CD14-positive monocyte (primary cell): ENCODE measurements around the gene PSG5. TPM values are rescaled to one million over a fixed set of nuclear protein-coding genes. Genes with fewer than 3 reads are reported as not detected.
"Not testable (repeated sequence)": the region's sequence is repeated elsewhere in the genome, so short reads cannot be mapped to it uniquely, and the experiment has no call there.

ENCODE experiments used
- DNase-seq, 3 donors: peaks; one replicate each; pipeline ENCODE4 v3.0.0-alpha.2; 2011 to 2022
- H2AFZ ChIP-seq: 2 replicates; pipeline ENCODE4 v1.6.0; 2012; ENCODE audit warnings: mild to moderate bottlenecking, low read depth, low read length, inconsistent platforms; ENCODE audit not compliant: insufficient read depth, poor library complexity, severe bottlenecking
- H3K27ac ChIP-seq, 2 donors: 1 replicate in 1 of 2; 2 replicates in 1 of 2; pipeline ENCODE4 v1.5.1; 2012 to 2013; ENCODE audit warnings: low read length in 2 of 2, control low read depth in 1 of 2, inconsistent platforms in 1 of 2, low read depth in 1 of 2, mild to moderate bottlenecking in 1 of 2
- H3K27me3 ChIP-seq, 2 donors: one replicate each; pipeline versions ENCODE4 v1.6.0 to v1.6.1; 2011 to 2013; ENCODE audit warnings: low read length in 2 of 2; ENCODE audit not compliant: control insufficient read depth in 2 of 2, insufficient read depth in 2 of 2
- H3K36me3 ChIP-seq, 2 donors: replicated peaks in 1 of 2; 1 replicate in 1 of 2; 2 replicates in 1 of 2; pipeline versions ENCODE4 v1.5.1 to v1.6.1; 2012 to 2013; ENCODE audit warnings: low read length in 2 of 2, control low read depth in 1 of 2, inconsistent platforms in 1 of 2, mild to moderate bottlenecking in 1 of 2; ENCODE audit not compliant: insufficient read depth in 2 of 2, control insufficient read depth in 1 of 2
- H3K4me1 ChIP-seq, 2 donors: 1 replicate in 1 of 2; 2 replicates in 1 of 2; pipeline versions ENCODE4 v1.5.1 to v1.6.1; 2012 to 2013; ENCODE audit warnings: low read length in 2 of 2, control low read depth in 1 of 2, inconsistent platforms in 1 of 2, mild to moderate bottlenecking in 1 of 2, moderate library complexity in 1 of 2; ENCODE audit not compliant: insufficient read depth in 2 of 2, control insufficient read depth in 1 of 2
- H3K4me2 ChIP-seq: replicated peaks from 2 replicates; pipeline ENCODE3; 2012; ENCODE audit warnings: low read length, moderate library complexity, mild to moderate bottlenecking; ENCODE audit not compliant: poor library complexity, severe bottlenecking; ENCODE audit errors: extremely low read depth
- H3K4me3 ChIP-seq, 3 experiments: fragments of 200-600 bp in 1 of 3; sonication (generic) in 1 of 3; replicated peaks in 1 of 3; 1 replicate in 2 of 3; 2 replicates in 1 of 3; pipeline ENCODE4 v1.5.1; 2011 to 2013; ENCODE audit warnings: low read length in 3 of 3, mild to moderate bottlenecking in 3 of 3, control low read depth in 2 of 3, low read depth in 2 of 3, inconsistent platforms in 1 of 3, moderate library complexity in 1 of 3
- H3K79me2 ChIP-seq: 2 replicates; pipeline ENCODE4 v1.6.0; 2012; ENCODE audit warnings: mild to moderate bottlenecking, control low read depth, inconsistent platforms, low read length, moderate library complexity; ENCODE audit not compliant: insufficient read depth
- H3K9ac ChIP-seq: 2 replicates; pipeline ENCODE4 v1.6.0; 2017; ENCODE audit warnings: low read length, mild to moderate bottlenecking; ENCODE audit not compliant: insufficient read depth, poor library complexity, severe bottlenecking
- H3K9me3 ChIP-seq, 2 donors: replicated peaks in 1 of 2; 1 replicate in 1 of 2; 2 replicates in 1 of 2; pipeline versions ENCODE4 v1.5.1 to v1.6.1; 2012 to 2013; ENCODE audit warnings: low read length in 2 of 2, control low read depth in 1 of 2; ENCODE audit not compliant: control insufficient read depth in 1 of 2, insufficient read depth in 1 of 2
- H4K20me1 ChIP-seq: 2 replicates; pipeline ENCODE4 v1.6.0; 2012; ENCODE audit warnings: mild to moderate bottlenecking, low read length, control low read depth, moderate library complexity; ENCODE audit not compliant: insufficient read depth
- H3K27ac Mint-ChIP-seq, 7 donors: one replicate each; pipeline ENCODE4 v1.8.0; 2020; ENCODE audit warnings: mild to moderate bottlenecking in 7 of 7, mixed read lengths in 7 of 7, moderate library complexity in 6 of 7, inconsistent platforms in 2 of 7
- H3K27me3 Mint-ChIP-seq, 3 donors: one replicate each; pipeline ENCODE4 v1.8.0; 2021 to 2022; ENCODE audit warnings: low read depth in 3 of 3, mild to moderate bottlenecking in 3 of 3, mixed read lengths in 3 of 3, moderate library complexity in 3 of 3, inconsistent platforms in 1 of 3
- H3K36me3 Mint-ChIP-seq, 2 donors: one replicate each; pipeline ENCODE4 v1.8.0; 2020; ENCODE audit warnings: mixed read lengths in 2 of 2, inconsistent platforms in 1 of 2, mild to moderate bottlenecking in 1 of 2
- H3K4me1 Mint-ChIP-seq: one replicate; pipeline ENCODE4 v1.8.0; 2020; ENCODE audit warnings: mild to moderate bottlenecking, mixed read lengths
- H3K4me3 Mint-ChIP-seq, 2 donors: one replicate each; pipeline ENCODE4 v1.8.0; 2020; ENCODE audit warnings: mild to moderate bottlenecking in 2 of 2, mixed read lengths in 2 of 2, moderate library complexity in 1 of 2
- H3K9me3 Mint-ChIP-seq, 7 donors: one replicate each; pipeline ENCODE4 v1.8.0; 2020 to 2022; ENCODE audit warnings: mixed read lengths in 7 of 7, mild to moderate bottlenecking in 6 of 7, moderate library complexity in 6 of 7, inconsistent platforms in 2 of 7
- WGBS: methylation state at CpG from one replicate; pipeline ENCODE4 v1.1.5; 2013; ENCODE audit warnings: missing lambda C conversion rate; ENCODE audit not compliant: insufficient coverage; 5-methylcytosine and 5-hydroxymethylcytosine counted together
- intact Hi-C, 2 donors: fragments of 100-400 bp; cut with micrococcal nuclease; formaldehyde crosslinking; loops; one replicate each; pipeline versions ENCODE4 v1.15.0 to v1.15.1; 2023
- polyA plus RNA-seq, 3 donors: library from polyadenylated mRNA; depleted of rRNA in 1 of 3; unstranded in 2 of 3; stranded (reverse) in 1 of 3; fragments of 300-500 nt in 2 of 3; fragments of >200 nt in 1 of 3; fragmentation: Illumina TruSeq in 2 of 3; gene quantifications; 1 replicate in 2 of 3; 2 replicates in 1 of 3; pipeline ENCODE4 v1.2.3, GENCODE V29; 2012 to 2021
- TF ChIP-seq, protein P1 (sequence below): fragments of 200-600 bp; IDR thresholded peaks from one replicate; pipeline ENCODE4 v1.8.0; 2022; ENCODE audit warnings: antibody characterized with exemption, mild to moderate bottlenecking

PSG5 gene
- polyA plus RNA-seq, 3 donors, result not detected

DNA sequence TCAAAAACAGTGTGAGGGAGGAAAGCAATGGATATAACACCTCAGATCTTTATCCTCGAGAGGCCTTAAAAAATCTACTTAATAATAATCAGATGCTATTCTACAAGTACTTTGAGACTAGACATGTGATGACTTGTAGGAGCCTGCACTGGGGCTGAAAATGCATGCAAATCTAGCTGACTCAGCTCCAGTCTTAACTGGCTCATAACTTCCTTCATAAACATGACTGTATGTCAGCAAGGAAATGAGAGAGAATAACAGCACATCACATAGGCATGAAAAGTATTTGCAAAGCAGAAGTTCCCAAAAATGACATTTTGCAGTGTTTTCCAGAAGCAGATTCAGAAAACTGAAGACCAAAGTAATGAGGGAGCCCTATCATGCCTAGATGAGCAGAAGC is 38.1 kb downstream of the PSG5 start:
- Histone ChIP-seq H3K4me2 (no peak overlapping the region), H3K36me3 (no peaks in the 10 kb centered on the region), H3K9me3 (no peaks in the 10 kb centered on the region), H4K20me1 (no peaks in the 10 kb centered on the region), H3K79me2 (no peaks in the 10 kb centered on the region), H3K4me1 (no peaks in the 10 kb centered on the region), H3K27ac (no peak overlapping the region), H3K9ac (no peak overlapping the region), H3K4me3 (no peak overlapping the region), H3K27me3 (no peaks in the 10 kb centered on the region), H2AFZ (no peak overlapping the region)
- no CpG with 5 or more reads among the region's 1 CpG for whole genome bisulfite sequencing
- TF ChIP-seq, protein P1, sequence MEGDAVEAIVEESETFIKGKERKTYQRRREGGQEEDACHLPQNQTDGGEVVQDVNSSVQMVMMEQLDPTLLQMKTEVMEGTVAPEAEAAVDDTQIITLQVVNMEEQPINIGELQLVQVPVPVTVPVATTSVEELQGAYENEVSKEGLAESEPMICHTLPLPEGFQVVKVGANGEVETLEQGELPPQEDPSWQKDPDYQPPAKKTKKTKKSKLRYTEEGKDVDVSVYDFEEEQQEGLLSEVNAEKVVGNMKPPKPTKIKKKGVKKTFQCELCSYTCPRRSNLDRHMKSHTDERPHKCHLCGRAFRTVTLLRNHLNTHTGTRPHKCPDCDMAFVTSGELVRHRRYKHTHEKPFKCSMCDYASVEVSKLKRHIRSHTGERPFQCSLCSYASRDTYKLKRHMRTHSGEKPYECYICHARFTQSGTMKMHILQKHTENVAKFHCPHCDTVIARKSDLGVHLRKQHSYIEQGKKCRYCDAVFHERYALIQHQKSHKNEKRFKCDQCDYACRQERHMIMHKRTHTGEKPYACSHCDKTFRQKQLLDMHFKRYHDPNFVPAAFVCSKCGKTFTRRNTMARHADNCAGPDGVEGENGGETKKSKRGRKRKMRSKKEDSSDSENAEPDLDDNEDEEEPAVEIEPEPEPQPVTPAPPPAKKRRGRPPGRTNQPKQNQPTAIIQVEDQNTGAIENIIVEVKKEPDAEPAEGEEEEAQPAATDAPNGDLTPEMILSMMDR, result no peak
- Mint-ChIP-seq H3K9me3 (peaks cover 0 to 22% (median 6%) of the 10 kb centered on the region in 7 donors), H3K36me3 (no peaks in the 10 kb centered on the region), H3K27ac (no peak overlapping the region), H3K27me3 (no peaks in the 10 kb centered on the region), H3K4me3 (no peak overlapping the region), H3K4me1 (no peaks in the 10 kb centered on the region)
- intact Hi-C loops, result no loop called here
- DNase-seq, result no peak

DNA sequence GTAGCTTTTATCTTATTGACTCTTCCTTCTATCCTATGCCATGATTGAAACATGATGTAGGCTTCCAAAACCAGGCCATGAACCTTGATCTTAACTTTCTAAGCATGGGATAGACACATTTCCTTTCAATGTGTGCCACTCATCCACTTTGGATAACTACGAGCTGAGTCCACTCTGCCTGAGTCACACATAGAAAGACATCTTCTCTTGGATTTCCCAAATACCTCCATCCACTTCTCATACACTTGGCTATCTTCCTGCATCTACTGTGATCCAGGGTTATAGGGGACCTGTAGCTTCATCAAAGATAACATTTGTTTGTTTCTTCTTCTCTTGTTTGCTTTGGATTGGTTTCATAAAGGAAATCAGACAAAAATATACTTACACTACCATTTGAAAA is 44.6 kb downstream of the PSG5 start:
- H3K36me3 Mint-ChIP-seq, H3K4me3 Mint-ChIP-seq, intact Hi-C loops, H3K27me3 ChIP-seq, H4K20me1 ChIP-seq, H3K4me3 ChIP-seq, DNase-seq, H3K4me2 ChIP-seq, H3K27ac Mint-ChIP-seq, H3K4me1 Mint-ChIP-seq, H3K9ac ChIP-seq, H3K9me3 ChIP-seq, H2AFZ ChIP-seq, H3K79me2 ChIP-seq, H3K36me3 ChIP-seq, H3K4me1 ChIP-seq, H3K27me3 Mint-ChIP-seq, H3K27ac ChIP-seq: not testable (repeated sequence)
- peaks cover 0 to 11% (median 4%) of the 10 kb centered on the region in 7 donors for H3K9me3 Mint-ChIP-seq
- WGBS, result no CpG with 5 or more reads among the region's 1 CpG
